HepG2 (cell line): ENCODE results near the gene VDR. TPM values are rescaled to one million over a fixed set of nuclear protein-coding genes. Genes with fewer than 3 reads are reported as not detected.

ENCODE experiments used
- MED8 ChIP-seq: sonication (generic); formaldehyde crosslinking; IDR thresholded peaks from 2 replicates; pipeline ENCODE4 v1.8.1; 2023; ENCODE audit warnings: mild to moderate bottlenecking, missing genetic modification reagents; ENCODE audit not compliant: insufficient replicate concordance
- MYPOP ChIP-seq: sonication (generic); formaldehyde crosslinking; IDR thresholded peaks from 2 replicates; pipeline ENCODE4 v1.8.1; 2023; ENCODE audit warnings: mild to moderate bottlenecking, moderate library complexity, missing genetic modification reagents
- NFE2 ChIP-seq: sonication (generic); formaldehyde crosslinking; IDR thresholded peaks from 2 replicates; pipeline ENCODE4 v1.4.0; 2020; ENCODE audit warnings: missing genetic modification reagents
- YY1 ChIP-seq: IDR thresholded peaks from 2 replicates; pipeline ENCODE4 v1.6.1; 2011; ENCODE audit warnings: low read length, low read depth, moderate library complexity, mild to moderate bottlenecking; ENCODE audit not compliant: insufficient read depth, insufficient replicate concordance
- ZBTB10 ChIP-seq: sonication (generic); formaldehyde crosslinking; IDR thresholded peaks from 2 replicates; pipeline ENCODE4 v1.4.0; 2020; ENCODE audit warnings: missing genetic modification reagents, borderline replicate concordance
- ZBTB46 ChIP-seq: sonication (generic); formaldehyde crosslinking; IDR thresholded peaks from 2 replicates; pipeline ENCODE4 v1.4.0; 2020; ENCODE audit warnings: mild to moderate bottlenecking, missing genetic modification reagents, borderline replicate concordance
- ZFP90 ChIP-seq: sonication (generic); formaldehyde crosslinking; IDR thresholded peaks from 2 replicates; pipeline ENCODE4 v1.8.0; 2022; ENCODE audit warnings: missing genetic modification reagents, mild to moderate bottlenecking, inconsistent platforms, borderline replicate concordance
- ZMYM2 ChIP-seq: sonication (generic); formaldehyde crosslinking; IDR thresholded peaks from 2 replicates; pipeline ENCODE4 v1.8.0; 2022; ENCODE audit warnings: mild to moderate bottlenecking, missing genetic modification reagents
- ZNF121 ChIP-seq: sonication (generic); formaldehyde crosslinking; IDR thresholded peaks from 2 replicates; pipeline ENCODE4 v1.5.0; 2020; ENCODE audit warnings: mild to moderate bottlenecking, missing genetic modification reagents
- polyA plus RNA-seq, 8 experiments: library from polyadenylated mRNA; depleted of rRNA in 3 of 8; stranded (reverse) in 7 of 8; unstranded in 1 of 8; fragments of >200 nt; fragmentation: Illumina TruSeq in 4 of 8; extraction: Trizol in 4 of 8; gene quantifications; 2 replicates each; pipeline versions ENCODE4 v1.2.1 to v1.2.3, GENCODE V29; 2011 to 2016; ENCODE audit warnings: low read depth in 4 of 8, missing spikeins in 1 of 8, mixed read lengths in 1 of 8; ENCODE audit not compliant: insufficient read depth in 1 of 8
- total RNA-seq, 5 experiments: library from RNA; depleted of rRNA; stranded (reverse); fragments of >200 nt; fragmentation: Illumina TruSeq; extraction: Trizol; gene quantifications; 2 replicates each; pipeline ENCODE4 v1.2.3, GENCODE V29; 2016; ENCODE audit warnings: low read depth in 1 of 5
- TF ChIP-seq, protein P1 (sequence below): sonication (generic); formaldehyde crosslinking; IDR thresholded peaks from 2 replicates; pipeline ENCODE4 v1.4.0; 2020; ENCODE audit warnings: missing genetic modification reagents; ENCODE audit errors: not compliant biosample characterization

Gene VDR
- total and polyA plus RNA-seq, 2 of the 13 experiments (the other 11 are each of a cell fraction or from before 2014, with no cell fraction given), result 0.08 to 0.33 TPM

DNA sequence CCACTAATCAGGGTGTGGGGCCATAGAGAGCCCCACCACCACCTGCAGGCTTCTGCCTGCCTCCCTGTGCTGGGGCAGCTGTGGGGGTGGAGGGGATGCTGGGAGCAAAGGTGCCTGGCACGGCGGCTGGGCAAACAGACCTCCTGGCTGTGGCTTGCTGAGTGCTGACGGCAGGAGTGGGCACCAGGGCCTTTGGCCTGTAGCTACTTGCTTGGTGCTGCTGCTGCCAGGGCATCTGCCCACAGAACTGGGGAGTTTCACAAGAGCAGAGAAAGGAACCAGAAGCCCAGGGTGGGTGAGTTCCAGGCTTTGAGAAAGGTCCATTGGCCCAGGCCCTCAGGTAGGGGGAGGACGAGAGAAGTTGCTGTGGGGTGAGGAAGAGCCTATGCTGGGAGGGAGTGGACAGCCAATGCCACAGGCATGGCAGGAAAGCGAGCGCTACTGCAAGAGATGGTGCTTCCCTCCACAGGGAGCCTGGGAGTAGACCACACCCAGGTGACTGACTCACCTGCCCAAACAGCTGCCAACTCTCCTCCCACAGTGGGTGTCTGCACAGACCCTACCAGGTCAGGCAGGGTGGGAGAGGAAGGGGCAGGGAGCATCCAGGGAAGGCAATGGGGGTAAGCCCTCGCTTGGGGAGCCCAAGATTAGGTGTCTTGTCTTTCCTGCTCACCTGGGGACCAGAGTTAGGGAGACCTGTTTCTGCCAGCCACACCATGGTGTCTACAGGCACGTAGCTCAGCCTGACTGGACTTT is 46.1 kb downstream of the VDR start (continued):
- TF ChIP-seq ZBTB10 (CRISPR knock-in tag), result no peak
- TF ChIP-seq MED8 (CRISPR knock-in tag), result no peak
- TF ChIP-seq MYPOP, result no peak
- TF ChIP-seq, protein P1, sequence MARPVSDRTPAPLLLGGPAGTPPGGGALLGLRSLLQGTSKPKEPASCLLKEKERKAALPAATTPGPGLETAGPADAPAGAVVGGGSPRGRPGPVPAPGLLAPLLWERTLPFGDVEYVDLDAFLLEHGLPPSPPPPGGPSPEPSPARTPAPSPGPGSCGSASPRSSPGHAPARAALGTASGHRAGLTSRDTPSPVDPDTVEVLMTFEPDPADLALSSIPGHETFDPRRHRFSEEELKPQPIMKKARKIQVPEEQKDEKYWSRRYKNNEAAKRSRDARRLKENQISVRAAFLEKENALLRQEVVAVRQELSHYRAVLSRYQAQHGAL (CRISPR knock-in tag), result no peak
- TF ChIP-seq NFE2, result no peak
- TF ChIP-seq ZFP90, result no peak
- TF ChIP-seq ZMYM2 (CRISPR knock-in tag), result no peak
- TF ChIP-seq ZNF121 (CRISPR knock-in tag), result no peak
- TF ChIP-seq ZBTB46 (CRISPR knock-in tag), result no peak
- no peak for TF ChIP-seq YY1
